ENCODE results near the gene CAPZA1. TPM values are rescaled to one million over a fixed set of nuclear protein-coding genes. Genes with fewer than 3 reads are reported as not detected.

Gene CAPZA1
- total and polyA plus RNA-seq, 10 of the 15 experiments (the other 5 are each of a cell fraction or from before 2014, with no cell fraction given) = 187 to 886 (median 278) TPM

- no peak for TF ChIP-seq SPI1 (IDR thresholded peaks at IDR 0.05; ENCODE audit: borderline replicate concordance, insufficient read depth, low read depth, low read length)
- no peak for TF ChIP-seq MYC (IDR thresholded peaks at IDR 0.05; ENCODE audit: insufficient read depth, insufficient read length, insufficient replicate concordance, low read length, severe bottlenecking)
- no peak for TF ChIP-seq EED (IDR thresholded peaks at IDR 0.05; ENCODE audit: low read depth)
- no peak for TF ChIP-seq ZSCAN29 (IDR thresholded peaks at IDR 0.05)
- TF ChIP-seq EGR1 (IDR thresholded peaks at IDR 0.05; ENCODE audit: borderline replicate concordance in 1 of 2, low read depth in 2 of 2, low read length in 2 of 2) = no peak
Observed at GRCh38 chr1:112575154-112575804, 44.4 kb upstream of the CAPZA1 start (continued).

- ATAC-seq (no peak), FAIRE-seq (no peak), DNase-seq (ENCODE audit: low read depth, low spot score) (no peak)
- RAD21 ChIA-PET (ENCODE audit: unreplicated experiment) = interaction anchor here (1.1 kb wide), 1 partner anchor 185 kb away, joined by 3 read pairs; no protein-coding TSS in a partner anchor
- SMC1A ChIA-PET (ENCODE audit: uncharacterized antibody, unreplicated experiment) = interaction anchor here (1.2 kb wide), 1 partner anchor 18 kb away, joined by 4 read pairs; no protein-coding TSS in a partner anchor
- POLR2A ChIA-PET = no interaction called here
- Histone ChIP-seq H3K27ac (ENCODE audit: control insufficient read depth, insufficient read depth) (no peak overlapping the region), H2AFZ (ENCODE audit: control insufficient read depth, low read depth, low read length) (no peak overlapping the region), H4K20me1 (ENCODE audit: control insufficient read depth, insufficient read depth) (no peaks in the 10 kb centered on the region), H3K4me3 (no peak overlapping the region), H3K4me1 (ENCODE audit: control insufficient read depth, insufficient read depth, low read length) (no peaks in the 10 kb centered on the region), H3K36me3 (ENCODE audit: control insufficient read depth in 2 of 2, insufficient read depth in 2 of 2, low read length in 1 of 2) (no peaks in the 10 kb centered on the region), H3K27me3 (replicated peaks in 1 of 2; ENCODE audit: control insufficient read depth in 2 of 2, insufficient read depth in 2 of 2, low read length in 1 of 2) (no peaks in the 10 kb centered on the region), H3K9me3 (replicated peaks; ENCODE audit: control insufficient read depth, insufficient read depth, low read length) (no peaks in the 10 kb centered on the region), H3K4me2 (ENCODE audit: control insufficient read depth, insufficient read depth) (no peak overlapping the region), H3K79me2 (ENCODE audit: control insufficient read depth, insufficient read depth, low read length) (no peaks in the 10 kb centered on the region), H3K9ac (ENCODE audit: control insufficient read depth, insufficient read depth, low read length) (no peak overlapping the region)
- TF ChIP-seq POU2F2 (IDR thresholded peaks at IDR 0.05; ENCODE audit: borderline replicate concordance, low read depth, low read length) (no peak), MTA3 (IDR thresholded peaks at IDR 0.05; ENCODE audit: borderline replicate concordance, low read length) (no peak), HDAC2 (IDR thresholded peaks at IDR 0.05) (no peak), SREBF2 (IDR thresholded peaks at IDR 0.05; ENCODE audit: low read length) (no peak), PBX3 (IDR thresholded peaks at IDR 0.05; ENCODE audit: insufficient replicate concordance, low read depth, low read length) (no peak), NR2C2 (IDR thresholded peaks at IDR 0.05; ENCODE audit: borderline replicate concordance, control insufficient read depth, insufficient read length, low read depth) (no peak), IKZF1 (conservative IDR thresholded peaks at IDR 0.05) (no peak), RAD21 (IDR thresholded peaks at IDR 0.05; ENCODE audit: insufficient read depth, low read depth, low read length) (no peak), STAT3 (IDR thresholded peaks at IDR 0.05; ENCODE audit: low read depth, low read length) (no peak), CREM (IDR thresholded peaks at IDR 0.05; ENCODE audit: low read depth) (no peak), ZNF622 (IDR thresholded peaks at IDR 0.05) (no peak), BACH1 (IDR thresholded peaks at IDR 0.05; ENCODE audit: borderline replicate concordance) (no peak), SREBF1 (IDR thresholded peaks at IDR 0.05; ENCODE audit: low read length) (no peak)
- CTCF ChIA-PET = no interaction called here
- in situ Hi-C loops (cut with MboI) = no loop called here
- BruUV-seq (replicated peaks) = no TSS peak
- 92% methylated on average over 3 of the region's 3 CpGs for WGBS (ENCODE audit: insufficient coverage, insufficient replicate concordance, low lambda C conversion rate, missing lambda C conversion rate)
- intact Hi-C loops (cut with micrococcal nuclease; ENCODE audit: unreplicated experiment) = no loop called here
Observed at GRCh38 chr1:112576240-112576639, 43.4 kb upstream of the CAPZA1 start.
